ENCODE data around the gene DNAJC16.
"Not testable (repeated sequence)": the region's sequence is repeated elsewhere in the genome, so short reads cannot be mapped to it uniquely, and the experiment has no call there.

Gene DNAJC16

GRCh38 chr1:15592285-15592684, 65.6 kb downstream of the DNAJC16 start:
- no peaks in the 10 kb centered on the region for H3K4me1 ChIP-seq (ENCODE audit: control insufficient read depth, insufficient read depth, low read length)
- H3K9ac ChIP-seq (ENCODE audit: low read length in 2 of 2) = no peak overlapping the region
- H3K9me3 ChIP-seq (ENCODE audit: control insufficient read depth in 2 of 2, low read length in 2 of 2) = no peaks in the 10 kb centered on the region
- H3K36me3 ChIP-seq (ENCODE audit: control insufficient read depth in 2 of 2, insufficient read depth in 2 of 2, low read length in 2 of 2) = no peaks in the 10 kb centered on the region
- no peak overlapping the region for H3K4me3 ChIP-seq (ENCODE audit: low read length in 2 of 2)
- no peak overlapping the region for H3K27ac ChIP-seq (ENCODE audit: low read length)
- H3K27me3 ChIP-seq (ENCODE audit: control insufficient read depth in 1 of 2, insufficient read depth in 2 of 2, low read length in 2 of 2) = no peaks in the 10 kb centered on the region

GRCh38 chr1:15595809-15596617, 69.4 kb downstream of the DNAJC16 start:
- no peaks in the 10 kb centered on the region for H3K36me3 ChIP-seq (ENCODE audit: control insufficient read depth in 2 of 2, insufficient read depth in 2 of 2, low read length in 2 of 2)
- H3K4me3 ChIP-seq (ENCODE audit: low read length in 2 of 2) = peak overlapping the region in 1 of 2 donors; percentile 8
- H3K9me3 ChIP-seq (ENCODE audit: control insufficient read depth in 2 of 2, low read length in 2 of 2) = no peaks in the 10 kb centered on the region
- H3K27me3 ChIP-seq (ENCODE audit: control insufficient read depth in 1 of 2, insufficient read depth in 2 of 2, low read length in 2 of 2) = no peaks in the 10 kb centered on the region
- no peak overlapping the region for H3K27ac ChIP-seq (ENCODE audit: low read length)
- H3K4me1 ChIP-seq (ENCODE audit: control insufficient read depth, insufficient read depth, low read length) = no peaks in the 10 kb centered on the region
- H3K9ac ChIP-seq (ENCODE audit: low read length in 2 of 2) = no peak overlapping the region

- Histone ChIP-seq H3K27ac (ENCODE audit: low read length) (no peak overlapping the region), H3K9me3 (ENCODE audit: control insufficient read depth in 2 of 2, low read length in 2 of 2) (no peaks in the 10 kb centered on the region), H3K36me3 (ENCODE audit: control insufficient read depth in 2 of 2, insufficient read depth in 2 of 2, low read length in 2 of 2) (no peaks in the 10 kb centered on the region), H3K27me3 (ENCODE audit: control insufficient read depth in 1 of 2, insufficient read depth in 2 of 2, low read length in 2 of 2) (no peaks in the 10 kb centered on the region), H3K4me1 (ENCODE audit: control insufficient read depth, insufficient read depth, low read length) (peaks cover 6% of the 10 kb centered on the region), H3K4me3 (ENCODE audit: low read length in 2 of 2) (no peak overlapping the region), H3K9ac (ENCODE audit: low read length in 2 of 2) (no peak overlapping the region)
These were observed 71.8 kb downstream of the DNAJC16 start for GRCh38 chr1:15598436-15598835.

GRCh38 chr1:15603050-15603965, 76.7 kb downstream of the DNAJC16 start:
- Histone ChIP-seq H3K9ac (ENCODE audit: low read length in 2 of 2) (peak overlapping the region; percentile 84), H3K4me1 (ENCODE audit: control insufficient read depth, insufficient read depth, low read length) (peaks cover 13% of the 10 kb centered on the region), H3K9me3 (ENCODE audit: control insufficient read depth in 2 of 2, low read length in 2 of 2) (no peaks in the 10 kb centered on the region), H3K27ac (ENCODE audit: low read length) (peak overlapping the region; percentile 83), H3K36me3 (ENCODE audit: control insufficient read depth in 2 of 2, insufficient read depth in 2 of 2, low read length in 2 of 2) (no peaks in the 10 kb centered on the region), H3K27me3 (ENCODE audit: control insufficient read depth in 1 of 2, insufficient read depth in 2 of 2, low read length in 2 of 2) (no peaks in the 10 kb centered on the region), H3K4me3 (ENCODE audit: low read length in 2 of 2) (peak overlapping the region; percentile 94 to 99)

GRCh38 chr1:15603966-15604282, 77.3 kb downstream of the DNAJC16 start:
- H3K9ac ChIP-seq (ENCODE audit: low read length in 2 of 2) = peak overlapping the region; percentile 77 to 84
- peak overlapping the region; percentile 83 for H3K27ac ChIP-seq (ENCODE audit: low read length)
- not testable (repeated sequence) for H3K27me3 ChIP-seq (ENCODE audit: control insufficient read depth in 1 of 2, insufficient read depth in 2 of 2, low read length in 2 of 2); H3K36me3 ChIP-seq (ENCODE audit: control insufficient read depth in 2 of 2, insufficient read depth in 2 of 2, low read length in 2 of 2); H3K9me3 ChIP-seq (ENCODE audit: control insufficient read depth in 2 of 2, low read length in 2 of 2)
- H3K4me1 ChIP-seq (ENCODE audit: control insufficient read depth, insufficient read depth, low read length) = peaks cover 13% of the 10 kb centered on the region
- H3K4me3 ChIP-seq (ENCODE audit: low read length in 2 of 2) = peak overlapping the region; percentile 94 to 99

- not testable (repeated sequence) for H3K36me3 ChIP-seq (ENCODE audit: control insufficient read depth in 2 of 2, insufficient read depth in 2 of 2, low read length in 2 of 2); H3K27me3 ChIP-seq (ENCODE audit: control insufficient read depth in 1 of 2, insufficient read depth in 2 of 2, low read length in 2 of 2); H3K9ac ChIP-seq (ENCODE audit: low read length in 2 of 2); H3K4me3 ChIP-seq (ENCODE audit: low read length in 2 of 2); H3K9me3 ChIP-seq (ENCODE audit: control insufficient read depth in 2 of 2, low read length in 2 of 2); H3K27ac ChIP-seq (ENCODE audit: low read length)
- peaks cover 13% of the 10 kb centered on the region for H3K4me1 ChIP-seq (ENCODE audit: control insufficient read depth, insufficient read depth, low read length)
These were observed 77.8 kb downstream of the DNAJC16 start for GRCh38 chr1:15604400-15604799.

GRCh38 chr1:15605398-15606383, 79.0 kb downstream of the DNAJC16 start:
- no peaks in the 10 kb centered on the region for H3K36me3 ChIP-seq (ENCODE audit: control insufficient read depth in 2 of 2, insufficient read depth in 2 of 2, low read length in 2 of 2)
- peaks cover 13% of the 10 kb centered on the region for H3K4me1 ChIP-seq (ENCODE audit: control insufficient read depth, insufficient read depth, low read length)
- H3K4me3 ChIP-seq (ENCODE audit: low read length in 2 of 2) = no peak overlapping the region
- H3K27me3 ChIP-seq (ENCODE audit: control insufficient read depth in 1 of 2, insufficient read depth in 2 of 2, low read length in 2 of 2) = no peaks in the 10 kb centered on the region
- no peaks in the 10 kb centered on the region for H3K9me3 ChIP-seq (ENCODE audit: control insufficient read depth in 2 of 2, low read length in 2 of 2)
- H3K9ac ChIP-seq (ENCODE audit: low read length in 2 of 2) = no peak overlapping the region
- no peak overlapping the region for H3K27ac ChIP-seq (ENCODE audit: low read length)

GRCh38 chr1:15609631-15610030, 83.0 kb downstream of the DNAJC16 start:
- H3K9me3 ChIP-seq (ENCODE audit: control insufficient read depth in 2 of 2, low read length in 2 of 2) = no peaks in the 10 kb centered on the region
- H3K4me3 ChIP-seq (ENCODE audit: low read length in 2 of 2) = no peak overlapping the region
- H3K27me3 ChIP-seq (ENCODE audit: control insufficient read depth in 1 of 2, insufficient read depth in 2 of 2, low read length in 2 of 2) = no peaks in the 10 kb centered on the region
- no peak overlapping the region for H3K9ac ChIP-seq (ENCODE audit: low read length in 2 of 2)
- H3K36me3 ChIP-seq (ENCODE audit: control insufficient read depth in 2 of 2, insufficient read depth in 2 of 2, low read length in 2 of 2) = no peaks in the 10 kb centered on the region
- no peaks in the 10 kb centered on the region for H3K4me1 ChIP-seq (ENCODE audit: control insufficient read depth, insufficient read depth, low read length)
- H3K27ac ChIP-seq (ENCODE audit: low read length) = no peak overlapping the region

- Histone ChIP-seq H3K9me3 (ENCODE audit: control insufficient read depth in 2 of 2, low read length in 2 of 2) (no peaks in the 10 kb centered on the region), H3K27me3 (ENCODE audit: control insufficient read depth in 1 of 2, insufficient read depth in 2 of 2, low read length in 2 of 2) (no peaks in the 10 kb centered on the region), H3K4me3 (ENCODE audit: low read length in 2 of 2) (no peak overlapping the region), H3K9ac (ENCODE audit: low read length in 2 of 2) (no peak overlapping the region), H3K4me1 (ENCODE audit: control insufficient read depth, insufficient read depth, low read length) (no peaks in the 10 kb centered on the region), H3K27ac (ENCODE audit: low read length) (no peak overlapping the region), H3K36me3 (ENCODE audit: control insufficient read depth in 2 of 2, insufficient read depth in 2 of 2, low read length in 2 of 2) (no peaks in the 10 kb centered on the region)
These were observed 83.5 kb downstream of the DNAJC16 start for GRCh38 chr1:15610167-15610566.
